Thoracic aorta (tissue), 2 donors: ENCODE measurements around the gene BTBD16. TPM values are rescaled to one million over a fixed set of nuclear protein-coding genes. Genes with fewer than 3 reads are reported as not detected.

Experiments
- ATAC-seq: fragments of 150-250 bp; one replicate; pipeline ENCODE4 v1.8.0; 2017; ENCODE audit warnings: low read depth; ENCODE audit not compliant: insufficient number of reproducible peaks, low FRiP score
- DNase-seq: peaks from one replicate; pipeline ENCODE4 v3.0.0-alpha.2; 2020; ENCODE audit warnings: low spot score
- H3K27ac ChIP-seq, 2 donors: fragments of 200-600 bp; sonication (generic); 1 replicate in 1 of 2; 2 replicates in 1 of 2; pipeline ENCODE4 v1.5.1; 2016; ENCODE audit warnings: mild to moderate bottlenecking in 2 of 2, moderate library complexity in 2 of 2
- H3K27me3 ChIP-seq: fragments of 200-600 bp; sonication (generic); replicated peaks from 2 replicates; pipeline ENCODE4 v1.6.0; 2016; ENCODE audit warnings: mild to moderate bottlenecking; ENCODE audit not compliant: insufficient read depth
- H3K36me3 ChIP-seq: fragments of 200-600 bp; sonication (generic); one replicate; pipeline ENCODE4 v1.5.1; 2016
- H3K4me1 ChIP-seq, 2 donors: fragments of 200-600 bp; sonication (generic); 1 replicate in 1 of 2; 2 replicates in 1 of 2; pipeline versions ENCODE4 v1.5.1 to v1.6.0; 2016; ENCODE audit warnings: low read depth in 2 of 2, mild to moderate bottlenecking in 1 of 2; ENCODE audit not compliant: control insufficient read depth in 1 of 2
- H3K4me3 ChIP-seq: fragments of 200-600 bp; sonication (generic); 2 replicates; pipeline ENCODE4 v1.5.1; 2016; ENCODE audit warnings: mild to moderate bottlenecking
- H3K9me3 ChIP-seq: fragments of 200-600 bp; sonication (generic); 2 replicates; pipeline ENCODE4 v1.5.1; 2016
- total RNA-seq, 2 donors: library from RNA; depleted of rRNA; stranded (reverse); fragments of >200 nt; gene quantifications; one replicate each; pipeline versions ENCODE4 v1.1.0 to v1.2.3, GENCODE V29; 2016
- TF ChIP-seq, protein P1 (sequence below): fragments of 200-600 bp; sonication (generic); IDR thresholded peaks from one replicate; pipeline ENCODE4 v1.5.1; 2019; ENCODE audit warnings: antibody characterized with exemption

BTBD16 gene
- total RNA-seq, 2 donors from 2014 or later, result not detected

GRCh38 chr10:122368502-122369254 is 97.6 kb downstream of the BTBD16 start:
- Histone ChIP-seq H3K9me3 (no peaks in the 10 kb centered on the region), H3K4me1 (peaks cover 10 to 44% of the 10 kb centered on the region in 2 donors), H3K4me3 (no peak overlapping the region), H3K36me3 (no peaks in the 10 kb centered on the region), H3K27ac (no peak overlapping the region), H3K27me3 (no peaks in the 10 kb centered on the region)
- DNase-seq (no peak), ATAC-seq (no peak)
- TF ChIP-seq, protein P1, sequence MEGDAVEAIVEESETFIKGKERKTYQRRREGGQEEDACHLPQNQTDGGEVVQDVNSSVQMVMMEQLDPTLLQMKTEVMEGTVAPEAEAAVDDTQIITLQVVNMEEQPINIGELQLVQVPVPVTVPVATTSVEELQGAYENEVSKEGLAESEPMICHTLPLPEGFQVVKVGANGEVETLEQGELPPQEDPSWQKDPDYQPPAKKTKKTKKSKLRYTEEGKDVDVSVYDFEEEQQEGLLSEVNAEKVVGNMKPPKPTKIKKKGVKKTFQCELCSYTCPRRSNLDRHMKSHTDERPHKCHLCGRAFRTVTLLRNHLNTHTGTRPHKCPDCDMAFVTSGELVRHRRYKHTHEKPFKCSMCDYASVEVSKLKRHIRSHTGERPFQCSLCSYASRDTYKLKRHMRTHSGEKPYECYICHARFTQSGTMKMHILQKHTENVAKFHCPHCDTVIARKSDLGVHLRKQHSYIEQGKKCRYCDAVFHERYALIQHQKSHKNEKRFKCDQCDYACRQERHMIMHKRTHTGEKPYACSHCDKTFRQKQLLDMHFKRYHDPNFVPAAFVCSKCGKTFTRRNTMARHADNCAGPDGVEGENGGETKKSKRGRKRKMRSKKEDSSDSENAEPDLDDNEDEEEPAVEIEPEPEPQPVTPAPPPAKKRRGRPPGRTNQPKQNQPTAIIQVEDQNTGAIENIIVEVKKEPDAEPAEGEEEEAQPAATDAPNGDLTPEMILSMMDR, result no peak

DNA sequence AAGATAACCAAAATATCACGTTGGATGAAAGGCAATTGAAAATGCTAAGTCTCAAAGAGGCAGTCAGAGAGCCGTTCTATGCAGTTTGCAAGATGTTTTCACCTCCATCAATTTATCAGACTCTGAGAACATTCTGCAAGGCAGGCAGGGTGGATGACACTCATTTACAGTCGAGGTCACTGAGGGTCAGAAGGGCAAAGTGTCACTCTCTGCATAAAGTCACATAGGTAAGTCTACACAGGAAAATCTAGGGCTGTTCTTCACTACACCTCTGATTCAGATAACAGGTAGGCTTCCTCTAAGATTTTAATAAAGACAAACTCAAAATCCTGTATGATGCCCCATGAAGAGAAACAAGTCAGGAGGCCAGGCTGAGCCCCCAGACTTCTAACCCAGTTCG is 102.0 kb downstream of the BTBD16 start:
- Histone ChIP-seq H3K4me1 (peaks cover 13 to 39% of the 10 kb centered on the region in 2 donors), H3K27ac (peak overlapping the region; percentile 78 to 98), H3K4me3 (no peak overlapping the region), H3K36me3 (no peaks in the 10 kb centered on the region), H3K27me3 (no peaks in the 10 kb centered on the region), H3K9me3 (no peaks in the 10 kb centered on the region)
- no peak for ATAC-seq
- no peak for DNase-seq
- TF ChIP-seq, protein P1, result no peak

- peak overlapping the region; percentile 96 for H3K4me3 ChIP-seq
- peaks cover 13 to 39% of the 10 kb centered on the region in 2 donors for H3K4me1 ChIP-seq
- H3K27ac ChIP-seq, result peak overlapping the region; percentile 78 to 98
- H3K9me3 ChIP-seq, result no peaks in the 10 kb centered on the region
- DNase-seq, result no peak
- H3K36me3 ChIP-seq, result no peaks in the 10 kb centered on the region
- TF ChIP-seq, protein P1, result no peak
- H3K27me3 ChIP-seq, result no peaks in the 10 kb centered on the region
- ATAC-seq, result no peak
Observed at GRCh38 chr10:122373721-122374120, 102.6 kb downstream of the BTBD16 start.

DNA sequence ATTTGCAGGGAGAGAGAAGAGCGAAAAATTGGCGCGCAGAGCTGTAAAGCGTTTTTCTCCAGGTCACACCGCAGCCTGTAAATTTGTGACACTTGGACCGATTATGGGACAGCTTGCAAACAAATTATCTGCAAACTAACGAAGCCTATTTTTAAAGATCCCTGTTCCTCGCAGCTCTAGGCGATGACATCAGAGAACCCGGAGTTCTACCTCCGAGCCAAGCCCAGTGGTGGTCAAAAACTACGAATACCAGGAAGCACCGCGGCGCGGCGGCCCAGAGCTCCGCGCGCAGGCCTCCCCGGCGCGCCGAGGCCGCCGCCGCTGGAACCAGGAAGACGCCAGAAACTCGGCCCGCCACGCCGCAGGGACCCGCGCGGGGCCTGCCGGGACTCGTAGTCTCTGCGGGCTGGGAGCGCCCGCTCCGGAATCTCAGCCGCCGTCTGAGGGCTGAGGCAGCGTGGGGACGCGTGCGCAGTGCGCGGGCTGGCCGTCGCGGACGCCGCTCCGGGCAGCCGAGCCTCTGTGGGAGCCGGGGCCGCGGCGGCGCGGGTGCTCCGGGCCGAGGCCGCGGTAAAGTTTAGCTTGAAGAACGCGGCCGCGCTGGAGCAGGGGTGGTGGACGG is 103.3 kb downstream of the BTBD16 start, which contains the start of gene PLEKHA1:
PLEKHA1 (plus strand) TSS at position 472 of the 622 bp plus-strand sequence. CDS start 18,493 bp downstream, outside the sequence.
- ATAC-seq (peak; percentile 91), DNase-seq (peak; percentile 72)
- Histone ChIP-seq H3K4me3 (peak within 1 kb of the TSS; percentile 96), H3K27ac (peak within 1 kb of the TSS; percentile 97 to 98), H3K9me3 (no peaks in the 10 kb centered on the region), H3K27me3 (no peaks in the 10 kb centered on the region), H3K36me3 (no peaks in the 10 kb centered on the region), H3K4me1 (peaks cover 13 to 39% of the 10 kb centered on the region in 2 donors)
- TF ChIP-seq, protein P1, result peak; percentile 24

DNA sequence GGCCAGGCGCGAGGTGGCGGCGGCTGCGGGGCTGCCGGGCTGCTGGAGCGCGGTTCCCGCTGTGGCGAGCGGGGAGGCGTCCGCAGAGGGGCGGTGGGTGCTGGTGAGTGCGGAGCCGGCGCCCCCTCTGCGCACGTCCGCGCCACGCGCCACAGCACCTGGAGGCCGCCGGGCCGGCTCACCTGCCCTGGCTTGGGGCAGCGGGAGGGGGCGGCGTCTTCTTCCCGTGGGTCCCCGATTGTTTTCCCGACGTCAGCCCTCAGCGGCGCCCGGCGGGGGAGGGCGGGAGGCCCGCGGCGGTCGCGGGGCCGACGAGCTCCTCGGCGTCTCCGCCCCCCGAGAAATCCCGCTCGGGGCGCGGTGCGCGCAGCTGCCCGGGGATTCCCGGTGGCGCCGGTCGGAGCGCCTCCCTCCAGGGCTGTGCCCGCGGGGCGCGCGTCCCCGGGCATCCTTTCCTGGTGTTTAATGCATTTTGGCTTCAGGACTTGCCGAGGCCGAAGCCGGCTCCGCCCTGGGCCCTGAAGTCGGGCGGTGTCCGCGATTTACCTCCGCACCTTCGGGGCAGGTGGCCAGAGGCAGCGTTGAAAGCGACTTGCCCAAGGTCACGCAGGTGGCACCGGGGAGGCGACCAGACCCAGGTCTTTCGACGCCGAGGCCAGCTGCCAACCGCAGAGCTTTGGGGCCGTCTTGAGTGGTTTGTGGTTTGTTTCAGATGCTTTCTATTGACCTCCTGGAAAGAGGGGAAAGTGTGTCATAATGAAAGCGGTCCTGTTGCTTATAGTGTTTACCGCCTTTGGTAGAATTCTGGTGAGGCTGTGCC is 104.0 kb downstream of the BTBD16 start:
- no peaks in the 10 kb centered on the region for H3K36me3 ChIP-seq
- peak overlapping the region; percentile 97 to 98 for H3K27ac ChIP-seq
- H3K27me3 ChIP-seq, result no peaks in the 10 kb centered on the region
- peak overlapping the region; percentile 96 for H3K4me3 ChIP-seq
- peaks cover 13 to 39% of the 10 kb centered on the region in 2 donors for H3K4me1 ChIP-seq
- ATAC-seq (peak; percentile 13), DNase-seq (no peak)
- no peaks in the 10 kb centered on the region for H3K9me3 ChIP-seq
- TF ChIP-seq, protein P1, result no peak
